ENCODE measurements around the gene GNS. TPM values are rescaled to one million over a fixed set of nuclear protein-coding genes. Genes with fewer than 3 reads are reported as not detected.

GNS gene
- total and polyA plus RNA-seq, 2 of the 13 experiments (the other 11 are each of a cell fraction or from before 2014, with no cell fraction given), result 49.8 to 51.0 TPM

GRCh38 chr12:64745980-64746379 is 13.2 kb downstream of the GNS start:
- Histone ChIP-seq H3K4me1 (ENCODE audit: insufficient read depth, low read length) (peaks cover 12% of the 10 kb centered on the region), H3K36me3 (replicated peaks in 1 of 2; ENCODE audit: control insufficient read depth in 1 of 2, insufficient read depth in 2 of 2, low read length in 2 of 2) (peaks cover 16 to 52% of the 10 kb centered on the region in 2 experiments; a peak in 4 of 5 replicates), H2AFZ (ENCODE audit: low read length) (no peak overlapping the region), H3K27ac (ENCODE audit: extremely low read length, insufficient read depth, low read length) (no peak overlapping the region), H3K79me2 (ENCODE audit: insufficient read depth, low read length) (no peaks in the 10 kb centered on the region), H3K4me2 (ENCODE audit: low read depth, low read length) (no peak overlapping the region), H4K20me1 (ENCODE audit: insufficient read depth, low read length) (no peaks in the 10 kb centered on the region), H3K9ac (ENCODE audit: insufficient read depth, low read depth, low read length) (no peak overlapping the region), H3K27me3 (ENCODE audit: control insufficient read depth in 1 of 2, insufficient read depth in 2 of 2, low read length in 2 of 2) (no peaks in the 10 kb centered on the region), H3K4me3 (replicated peaks in 1 of 3; ENCODE audit: insufficient read depth in 1 of 3, low read depth in 2 of 3, low read length in 3 of 3) (no peak overlapping the region), H3K9me3 (ENCODE audit: low read length) (no peaks in the 10 kb centered on the region)
- ChIA-PET POLR2A (no interaction called here), CTCF (ENCODE audit: low intra/inter-chr PET ratio, low total read pairs) (no interaction called here)
- no peak for DNase-seq (ENCODE audit: low spot score)
- in situ Hi-C loops (cut with HindIII; ENCODE audit: extremely low pct_ligation_motif_present, low pct_unique_long_range_greater_than_20kb) (no loop called here), intact Hi-C loops (cut with micrococcal nuclease; ENCODE audit: unreplicated experiment) (no loop called here)
- no peak for ATAC-seq
- no peak for TF ChIP-seq ZFP36L2 (CRISPR knock-in tag; IDR thresholded peaks at IDR 0.05)
- TF ChIP-seq ZBTB4 (CRISPR knock-in tag; IDR thresholded peaks at IDR 0.05; ENCODE audit: borderline replicate concordance), result no peak
- TF ChIP-seq ZNF501 (CRISPR knock-in tag; IDR thresholded peaks at IDR 0.05), result no peak
- no peak for TF ChIP-seq NFIB (CRISPR knock-in tag; IDR thresholded peaks at IDR 0.05; ENCODE audit: borderline replicate concordance)
- no peak for TF ChIP-seq GFI1 (CRISPR knock-in tag; IDR thresholded peaks at IDR 0.05; ENCODE audit: borderline replicate concordance)
- TF ChIP-seq HDAC6 (IDR thresholded peaks at IDR 0.05; ENCODE audit: low read depth, low read length), result no peak
- TF ChIP-seq TSC22D2 (CRISPR knock-in tag; IDR thresholded peaks at IDR 0.05; ENCODE audit: borderline replicate concordance), result no peak
- FAIRE-seq, result no peak
- BruUV-seq (replicated peaks), result no TSS peak
- 100% methylated on average over 2 of the region's 2 CpGs for WGBS (ENCODE audit: low lambda C conversion rate)

Measured in HepG2 (cell line).